H7 (cell line): Measurements from ENCODE around the gene RASL10A. TPM values are rescaled to one million over a fixed set of nuclear protein-coding genes. Genes with fewer than 3 reads are reported as not detected.
A peak's percentile ranks its signal among the peaks of the same experiment; 100 is the strongest.

Experiments
- DNase-seq: peaks from one replicate; pipeline ENCODE4 v3.0.0; 2012
- H3K27me3 ChIP-seq: 2 replicates; pipeline ENCODE4 v1.6.0; 2011; ENCODE audit warnings: mild to moderate bottlenecking, low read length; ENCODE audit not compliant: control insufficient read depth, insufficient read depth
- H3K36me3 ChIP-seq: replicated peaks from 2 replicates; pipeline ENCODE4 v1.5.1; 2011; ENCODE audit warnings: low read length; ENCODE audit not compliant: control insufficient read depth, insufficient read depth
- H3K4me3 ChIP-seq: 2 replicates; pipeline ENCODE4 v1.5.1; 2011; ENCODE audit warnings: low read depth, mild to moderate bottlenecking, control low read depth, low read length, moderate library complexity; ENCODE audit not compliant: insufficient read depth
- total RNA-seq: library from RNA; depleted of rRNA; stranded (reverse); fragments of >200 nt; shearing (Covaris generic); gene quantifications from 2 replicates; pipeline ENCODE4 v1.2.3, GENCODE V29; 2014

Gene RASL10A
- total RNA-seq, 1 experiment from 2014 or later, result 4.2 TPM

- H3K36me3 ChIP-seq, result peaks cover 58% of the 10 kb centered on the region
- DNase-seq, result no peak
- H3K27me3 ChIP-seq, result no peaks in the 10 kb centered on the region
- H3K4me3 ChIP-seq, result no peak overlapping the region
Observed at GRCh38 chr22:29291215-29291614, 24.3 kb downstream of the RASL10A start.

DNA sequence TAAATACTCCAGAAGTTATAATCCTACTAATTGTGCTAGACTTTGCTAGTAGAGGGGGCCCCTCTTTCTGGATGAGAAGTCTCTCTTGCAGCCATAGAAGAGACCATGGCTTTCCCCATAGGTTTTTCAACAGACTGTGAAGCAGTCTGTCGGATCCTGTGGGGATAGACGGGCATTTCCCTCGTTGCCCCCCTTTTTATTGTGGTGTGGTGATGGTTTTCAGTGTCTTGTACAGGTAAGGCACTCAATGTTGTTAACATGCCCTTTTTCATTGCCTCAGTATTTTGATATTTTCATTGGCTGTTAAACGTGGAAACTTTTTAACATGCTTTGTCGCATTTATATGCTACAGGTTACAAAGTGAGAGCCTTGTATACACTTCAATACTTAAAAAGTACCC, 25.4 kb downstream of the RASL10A start:
- Histone ChIP-seq H3K36me3 (peaks cover 52% of the 10 kb centered on the region), H3K27me3 (no peaks in the 10 kb centered on the region), H3K4me3 (no peak overlapping the region)
- no peak for DNase-seq

- DNase-seq, result no peak
- Histone ChIP-seq H3K36me3 (peaks cover 54% of the 10 kb centered on the region), H3K27me3 (no peaks in the 10 kb centered on the region), H3K4me3 (no peak overlapping the region)
Observed at GRCh38 chr22:29288837-29289236, 26.7 kb downstream of the RASL10A start.

DNA sequence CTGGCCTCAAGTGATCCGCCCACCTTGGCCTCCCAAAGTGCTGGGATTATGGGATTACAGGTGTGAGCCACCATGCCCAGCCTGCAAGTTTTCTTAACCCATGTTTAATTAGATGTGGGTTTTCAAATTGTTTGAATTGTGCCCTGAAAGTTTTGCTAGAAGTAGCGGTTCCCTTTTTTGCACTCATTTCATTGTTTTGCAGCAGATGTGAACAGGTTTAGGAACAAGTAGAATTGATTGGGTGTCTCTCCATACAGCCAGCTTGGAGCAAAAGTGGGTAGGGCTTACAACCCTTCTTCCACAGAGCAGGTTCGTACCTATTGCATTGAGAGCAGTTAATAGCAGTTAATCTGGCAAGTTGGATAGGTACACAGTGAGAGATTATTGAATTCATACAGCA, 31.3 kb downstream of the RASL10A start:
- Histone ChIP-seq H3K36me3 (peaks cover 53% of the 10 kb centered on the region), H3K27me3 (no peaks in the 10 kb centered on the region), H3K4me3 (no peak overlapping the region)
- DNase-seq, result no peak

GRCh38 chr22:29277927-29278326, 37.6 kb downstream of the RASL10A start:
- H3K27me3 ChIP-seq, result no peaks in the 10 kb centered on the region
- H3K4me3 ChIP-seq, result no peak overlapping the region
- DNase-seq, result no peak
- H3K36me3 ChIP-seq, result peaks cover 55% of the 10 kb centered on the region

- Histone ChIP-seq H3K4me3 (no peak overlapping the region), H3K27me3 (no peaks in the 10 kb centered on the region), H3K36me3 (peaks cover 55% of the 10 kb centered on the region)
- no peak for DNase-seq
Observed at GRCh38 chr22:29275819-29276565, 39.5 kb downstream of the RASL10A start.

GRCh38 chr22:29275167-29275566, 40.3 kb downstream of the RASL10A start:
- Histone ChIP-seq H3K36me3 (peaks cover 59% of the 10 kb centered on the region), H3K4me3 (no peak overlapping the region), H3K27me3 (no peaks in the 10 kb centered on the region)
- no peak for DNase-seq

GRCh38 chr22:29272624-29273023, 42.9 kb downstream of the RASL10A start:
- Histone ChIP-seq H3K36me3 (peaks cover 51% of the 10 kb centered on the region), H3K4me3 (no peak overlapping the region), H3K27me3 (no peaks in the 10 kb centered on the region)
- no peak for DNase-seq

GRCh38 chr22:29270475-29271271, 44.8 kb downstream of the RASL10A start:
- no peak overlapping the region for H3K4me3 ChIP-seq
- no peaks in the 10 kb centered on the region for H3K27me3 ChIP-seq
- no peak for DNase-seq
- H3K36me3 ChIP-seq, result peaks cover 49% of the 10 kb centered on the region

DNA sequence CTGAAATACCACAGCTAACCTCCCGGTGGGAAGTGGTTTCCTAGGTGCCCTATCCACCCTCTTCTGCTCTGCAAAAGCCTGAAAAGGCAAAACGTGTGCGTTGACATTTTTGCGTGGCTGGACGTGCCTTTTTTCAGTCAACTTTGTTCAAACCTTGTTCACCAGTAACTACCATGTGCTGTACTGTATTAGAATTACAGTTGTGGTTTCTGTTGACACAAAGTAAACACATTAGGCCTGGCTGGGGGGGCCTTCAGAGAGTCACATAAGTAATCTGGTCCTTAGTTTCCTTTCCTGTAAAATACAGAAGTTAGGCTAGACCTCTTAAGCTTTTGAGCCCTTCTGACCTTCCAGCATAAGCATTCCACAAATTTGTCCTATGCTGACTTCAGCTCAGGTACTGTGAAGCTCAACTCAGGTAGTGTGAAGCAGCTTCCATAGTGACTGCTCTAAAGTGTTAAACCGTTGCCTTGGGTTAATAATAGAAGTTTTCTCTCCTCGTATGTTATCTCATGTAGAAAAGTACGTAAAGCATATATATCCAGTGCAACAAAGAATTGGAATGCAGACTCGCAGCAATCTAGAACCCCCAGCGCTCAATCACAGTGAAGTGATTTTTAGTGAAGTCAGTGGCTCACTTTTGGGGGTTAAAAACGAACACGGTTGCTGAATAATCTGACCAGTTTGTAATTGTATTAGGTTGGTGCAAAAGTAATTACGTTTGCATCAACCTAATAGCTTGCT, 45.6 kb downstream of the RASL10A start:
- peak overlapping the region; percentile 99 for H3K4me3 ChIP-seq
- peaks cover 47% of the 10 kb centered on the region for H3K36me3 ChIP-seq
- no peaks in the 10 kb centered on the region for H3K27me3 ChIP-seq
- DNase-seq, result no peak

DNA sequence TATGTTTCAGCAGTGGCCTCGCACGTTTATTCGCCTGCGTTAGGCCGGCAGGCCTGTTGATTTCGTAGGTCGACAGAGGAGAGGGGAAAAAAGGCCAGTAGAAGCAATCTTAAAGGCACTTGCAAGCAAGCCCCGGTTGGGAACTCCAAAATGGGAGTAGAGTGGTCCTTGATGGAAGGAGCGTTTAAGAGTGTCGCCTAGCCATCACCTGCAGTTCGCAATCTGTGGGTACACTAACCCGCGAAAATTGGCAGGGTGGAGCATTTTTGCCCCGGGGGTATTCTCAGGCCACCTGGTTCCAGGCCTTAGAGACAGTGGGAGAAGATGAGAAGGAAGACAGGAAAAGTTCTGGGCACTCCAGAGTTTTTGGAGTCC, 46.3 kb downstream of the RASL10A start:
- no peak for DNase-seq
- Histone ChIP-seq H3K36me3 (peaks cover 48% of the 10 kb centered on the region), H3K27me3 (no peaks in the 10 kb centered on the region), H3K4me3 (peak overlapping the region; percentile 99)

DNA sequence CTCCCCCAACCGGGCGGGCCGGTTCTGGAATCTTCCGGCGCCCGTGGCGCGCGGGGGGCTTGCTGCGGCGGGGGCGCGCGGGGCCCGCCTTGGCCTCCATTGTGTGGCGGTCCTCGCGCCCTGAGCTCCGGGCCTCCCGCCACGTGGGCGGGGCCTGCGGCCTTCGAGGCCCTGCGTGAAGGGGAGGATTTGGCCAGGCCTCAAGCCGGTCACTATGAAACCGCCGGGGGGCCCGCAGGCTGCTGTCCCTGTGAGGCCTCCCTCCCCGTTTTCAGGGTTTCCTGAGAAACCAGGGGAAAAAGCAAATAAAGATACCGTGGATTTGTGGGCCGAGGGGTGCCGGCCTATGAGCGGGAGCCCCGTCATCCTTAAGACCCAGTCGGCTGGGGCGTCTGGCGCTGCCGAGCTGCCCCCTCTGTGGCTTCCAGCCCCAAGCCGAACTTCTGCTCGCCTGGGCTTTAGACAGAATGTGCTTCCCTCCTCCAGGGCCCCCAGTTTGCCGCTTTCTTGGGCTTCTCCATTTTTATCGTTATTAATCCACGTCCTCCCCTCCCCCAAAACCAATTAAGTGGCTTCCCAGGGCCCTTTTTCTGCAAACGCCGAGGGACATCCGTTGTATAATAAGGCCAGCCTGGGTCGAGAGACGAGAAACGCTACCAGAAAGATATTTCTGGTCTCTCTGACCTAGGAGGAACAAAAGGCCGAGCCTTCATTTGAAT, 46.8 kb downstream of the RASL10A start:
- Histone ChIP-seq H3K36me3 (peaks cover 44% of the 10 kb centered on the region), H3K4me3 (peak overlapping the region; percentile 99), H3K27me3 (no peaks in the 10 kb centered on the region)
- DNase-seq, result peak; percentile 90

DNA sequence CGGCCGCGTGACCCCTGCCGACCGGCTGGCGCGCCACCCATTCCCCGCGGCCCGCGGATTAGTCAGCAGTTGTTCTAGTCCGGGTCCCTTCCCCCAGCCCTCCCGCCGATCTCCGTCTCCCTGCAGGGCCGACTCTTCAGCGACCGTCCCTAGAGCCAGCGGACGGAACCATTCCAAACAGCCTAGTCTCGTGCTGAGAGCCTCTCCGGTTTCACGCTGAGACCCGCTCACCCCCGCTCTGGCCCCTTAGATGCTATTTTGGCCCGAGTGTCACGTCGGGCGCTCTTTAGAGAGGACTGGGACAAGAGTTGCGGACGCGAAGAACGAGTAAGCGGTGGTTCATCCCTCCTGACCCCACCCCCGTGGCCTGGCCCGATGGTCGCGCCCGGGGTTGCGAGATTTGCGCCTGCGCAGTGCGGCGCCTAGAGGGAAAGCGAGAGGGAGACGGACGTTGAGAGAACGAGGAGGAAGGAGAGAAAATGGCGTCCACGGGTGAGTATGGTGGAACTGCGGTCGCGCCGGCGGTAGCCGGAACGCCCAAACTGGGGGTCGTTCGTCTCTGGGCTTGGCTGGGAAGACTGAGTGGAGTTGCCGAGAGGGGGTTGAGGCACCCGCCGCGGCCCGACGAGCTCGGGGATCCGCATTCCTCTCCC, 47.5 kb downstream of the RASL10A start, which contains the start of the genes EWSR1 and RHBDD3:
Gene EWSR1 (plus strand): TSS at position 411 of the 653 bp plus-strand sequence. CDS start 69 bp downstream, at position 480.
Gene RHBDD3 (minus strand): TSS at position 124 of the 653 bp plus-strand sequence. CDS start 2,355 bp downstream, outside the sequence.
- Histone ChIP-seq H3K4me3 (peak within 1 kb of the TSS; percentile 99), H3K36me3 (peaks cover 41% of the 10 kb centered on the region), H3K27me3 (no peaks in the 10 kb centered on the region)
- DNase-seq, result peak; percentile 97
